Caki2 (cell line): Measurements from ENCODE around the gene UQCRC1. TPM values are rescaled to one million over a fixed set of nuclear protein-coding genes. Genes with fewer than 3 reads are reported as not detected.
A peak's percentile ranks its signal among the peaks of the same experiment; 100 is the strongest.

Source experiments
- DNase-seq: peaks from one replicate; pipeline ENCODE4 v3.0.0-alpha.2; 2015; ENCODE audit warnings: low read depth
- in situ Hi-C: cut with HindIII; loops from 2 replicates; pipeline ENCODE4 v1.10.0; 2016; ENCODE audit warnings: low sequenced_read_pairs, low pct_unique_long_range_greater_than_20kb, mixed read lengths
- total RNA-seq: library from RNA; depleted of rRNA; stranded (reverse); fragments of >200 nt; shearing (Covaris generic); gene quantifications from 2 replicates; pipeline ENCODE4 v1.2.3, GENCODE V29; 2014; ENCODE audit warnings: low replicate concordance; rRNA removed

Gene UQCRC1
- total RNA-seq: 232 and 416 TPM in 2 replicates

DNA sequence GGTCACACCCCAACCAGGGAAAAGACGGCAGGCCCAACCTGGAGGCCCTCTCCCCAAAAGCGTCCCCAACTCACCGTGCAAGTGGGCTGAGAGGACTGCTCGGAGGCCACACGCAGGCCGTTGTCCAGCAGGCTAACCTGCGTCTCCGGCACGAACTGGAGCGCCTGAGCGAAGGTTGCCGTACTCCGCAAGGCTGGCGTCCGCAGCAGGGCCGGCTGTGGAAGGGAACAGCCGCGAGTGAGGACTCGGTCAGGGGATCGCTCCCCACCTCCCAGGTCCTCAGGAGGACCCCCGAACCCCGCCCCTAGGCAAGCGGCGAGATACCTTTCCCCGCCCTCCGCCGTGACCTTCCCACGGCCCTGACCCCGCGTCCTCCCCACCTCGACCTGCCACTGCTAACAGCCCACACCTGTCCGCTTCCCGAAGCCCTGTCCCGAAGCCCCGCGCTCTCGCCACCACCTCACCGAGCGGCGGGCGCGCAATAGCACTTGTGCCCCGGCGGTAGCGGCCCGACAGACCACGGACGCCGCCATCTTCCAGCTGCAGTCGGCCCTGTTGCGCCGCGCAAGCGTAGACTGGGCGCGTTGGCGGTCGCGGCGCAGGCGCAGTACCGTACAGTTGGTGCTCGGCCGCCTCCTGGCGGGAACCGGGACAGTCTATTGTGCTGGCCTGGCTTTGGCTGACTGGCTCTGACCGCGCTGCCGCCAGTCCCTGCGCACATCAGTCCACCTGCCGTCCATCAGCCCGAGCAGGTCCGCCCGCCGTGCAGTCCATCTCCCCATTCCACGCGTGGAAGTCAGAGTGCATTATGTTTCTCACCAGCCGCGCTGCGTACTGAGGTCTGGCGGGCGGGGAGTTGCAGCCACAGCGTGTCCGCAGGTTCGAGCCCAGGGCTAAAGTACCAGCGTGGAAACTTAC is at the start of gene UQCRC1:
TSS of gene UQCRC1 (minus strand) at position 559 of the 918 bp plus-strand sequence. CDS start at position 533, 26 bp downstream.
- DNase-seq: peak; percentile 79
- in situ Hi-C loops: no loop called here

DNA sequence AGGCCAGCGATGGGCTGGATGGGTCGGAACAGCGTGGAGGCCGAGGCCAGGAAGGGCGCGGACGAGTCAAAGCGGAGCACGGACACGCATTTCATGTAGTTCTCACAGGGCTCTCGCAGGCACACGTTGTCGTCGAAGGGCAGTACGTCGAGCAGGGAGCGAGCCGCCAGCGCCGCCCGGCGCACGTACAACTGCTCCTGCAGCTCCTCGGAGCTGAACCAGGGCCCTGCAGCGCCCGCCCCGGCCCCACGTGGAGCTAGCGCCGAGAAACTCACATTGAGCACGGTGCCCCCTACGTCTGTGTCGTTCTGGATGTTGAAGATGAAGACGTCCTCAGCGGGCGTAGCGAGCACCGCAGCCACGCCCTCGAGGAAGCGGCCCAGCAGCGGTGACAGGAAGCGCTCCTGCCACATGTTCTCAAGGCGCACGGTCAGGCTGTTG is 47.4 kb upstream of the UQCRC1 start:
- DNase-seq: no peak
- in situ Hi-C loops: no loop called here

DNA sequence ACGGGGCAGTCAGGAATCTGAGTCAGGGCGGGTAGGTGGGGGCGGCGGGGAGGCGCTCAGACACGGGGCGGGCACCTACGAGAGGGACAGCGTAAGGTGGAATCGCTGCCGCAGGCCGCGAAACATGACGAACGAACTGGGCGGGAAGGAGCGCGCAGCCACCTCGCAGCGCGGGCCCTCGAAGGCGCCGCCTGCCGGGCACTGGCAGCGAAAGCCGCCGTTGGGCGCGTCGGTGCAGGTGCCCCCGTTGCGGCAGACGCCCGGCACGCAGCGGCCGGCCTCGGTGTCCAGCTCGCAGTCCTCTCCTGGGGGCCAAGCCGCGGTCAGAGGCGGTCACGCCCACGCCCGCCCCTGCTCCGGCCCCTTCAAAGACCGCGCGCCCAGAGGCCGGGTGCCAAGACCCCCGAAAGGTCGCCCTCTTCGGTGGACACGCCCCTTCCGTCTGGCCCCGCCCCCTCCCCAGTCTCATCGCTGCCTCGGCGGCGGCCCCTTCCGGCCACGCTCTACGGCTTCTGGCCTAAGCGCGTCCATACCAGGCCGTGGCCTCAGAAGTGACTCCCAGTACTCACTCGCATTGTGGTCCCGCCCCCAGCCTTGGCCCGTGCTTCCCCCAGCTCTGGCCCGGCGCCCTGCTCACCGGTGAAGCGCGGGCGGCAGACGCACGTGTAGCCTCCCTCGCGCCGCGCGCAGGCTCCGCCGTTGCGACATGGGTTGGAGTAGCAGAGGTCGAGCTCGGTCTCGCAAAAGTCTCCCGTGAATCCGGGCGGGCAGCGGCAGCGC is 46.8 kb upstream of the UQCRC1 start:
- peak; percentile 86 for DNase-seq
- in situ Hi-C loops: no loop called here

DNA sequence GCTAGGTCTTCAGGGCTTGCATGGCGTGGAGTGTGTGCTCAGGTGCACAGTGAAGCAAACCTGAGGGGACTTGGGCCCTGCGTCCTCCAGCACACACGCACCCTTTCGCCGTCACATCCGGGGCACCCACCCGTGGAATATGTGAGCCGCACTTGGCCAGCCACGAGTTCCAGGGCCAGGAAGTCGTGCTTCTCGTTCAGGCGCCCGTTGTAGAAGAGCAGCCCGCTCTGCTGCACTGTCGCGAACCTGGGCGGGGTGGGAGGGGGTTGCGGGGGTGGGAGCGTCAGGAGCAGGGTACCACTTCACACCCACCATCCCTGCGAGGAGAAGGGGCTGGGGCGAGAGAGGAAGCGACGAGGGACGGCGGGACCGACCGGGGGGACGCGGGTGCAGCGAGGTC is 46.2 kb upstream of the UQCRC1 start:
- in situ Hi-C loops: no loop called here
- no peak for DNase-seq

DNA sequence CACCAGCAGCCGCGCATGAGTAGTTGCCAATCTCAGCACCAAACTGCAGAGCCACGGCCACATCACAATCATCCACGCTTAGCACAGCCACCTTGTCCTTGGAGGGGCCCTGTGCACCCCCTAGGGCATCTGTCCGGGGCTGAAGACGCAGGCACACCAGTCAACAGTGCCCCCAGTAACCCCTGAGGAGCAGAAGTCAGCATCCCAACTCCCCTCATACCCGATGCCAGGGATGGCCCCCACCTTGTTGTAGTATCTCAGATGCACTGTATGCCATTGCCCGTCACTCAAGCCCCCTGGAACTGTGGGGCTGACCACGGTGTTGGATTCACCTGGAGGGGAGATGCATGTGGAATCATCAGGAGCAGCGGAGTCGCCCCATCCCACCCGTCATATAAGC is 45.6 kb upstream of the UQCRC1 start:
- in situ Hi-C loops: no loop called here
- DNase-seq: no peak

DNA sequence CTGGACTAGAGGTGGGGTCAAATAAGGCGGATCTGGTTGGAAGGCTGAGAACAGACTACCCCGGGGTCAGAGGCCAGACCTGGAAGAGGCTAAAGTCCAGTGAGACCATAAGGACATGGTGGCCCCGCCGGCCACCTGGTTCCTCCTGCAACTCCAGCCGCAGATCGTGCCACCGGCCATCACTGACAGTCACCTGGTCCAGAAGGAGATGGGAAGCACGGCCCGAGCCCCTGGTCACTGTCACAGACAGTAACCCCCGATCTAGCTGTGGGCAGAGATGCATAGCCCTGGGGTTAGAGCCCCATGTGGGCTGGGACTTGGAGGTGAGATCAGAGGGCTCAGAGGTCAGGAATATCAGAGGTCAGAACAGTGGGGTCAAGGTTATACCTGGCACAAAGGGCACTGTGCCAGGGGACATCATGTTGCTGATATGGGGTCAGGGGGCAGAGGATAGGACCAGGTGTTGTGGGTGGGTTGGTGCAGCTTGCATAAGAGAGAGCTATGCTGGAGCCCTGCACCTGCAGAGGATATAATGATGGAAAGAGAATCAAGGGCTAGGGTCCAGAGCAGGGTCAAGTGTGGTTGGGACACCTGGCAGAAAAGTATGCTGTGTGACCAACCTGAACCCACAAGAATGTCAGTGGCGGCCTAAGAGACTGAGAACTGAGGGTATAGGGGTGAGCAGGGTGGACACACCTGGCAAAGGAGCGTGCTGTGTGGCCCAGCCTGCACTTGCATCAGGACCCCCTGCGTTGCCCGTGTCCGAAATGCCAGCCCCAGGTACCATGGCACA is 43.7 kb upstream of the UQCRC1 start:
- in situ Hi-C loops: no loop called here

DNA sequence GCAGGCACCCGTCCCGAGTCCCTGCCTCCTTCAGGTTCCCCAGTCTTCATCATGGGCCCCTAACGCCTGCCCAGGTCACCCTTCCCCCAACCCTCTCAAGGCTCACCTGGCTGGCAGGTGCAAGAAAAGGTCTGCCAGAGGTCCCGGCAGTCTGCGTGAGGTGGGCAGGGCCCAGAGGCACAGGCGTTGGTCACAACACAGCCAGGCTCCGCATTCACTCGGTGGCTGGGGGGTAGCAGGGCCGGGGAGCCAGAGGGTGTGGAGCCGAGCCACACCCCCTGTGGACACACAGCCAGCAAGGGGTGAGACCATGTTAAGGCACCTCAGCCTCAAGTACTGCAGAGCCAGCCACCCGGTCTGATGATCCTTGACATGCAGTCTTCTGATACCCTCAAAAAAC is 42.3 kb upstream of the UQCRC1 start:
- DNase-seq: no peak
- in situ Hi-C loops: no loop called here

More for the DNA sequence above, 43.7 kb upstream of the UQCRC1 start:
- DNase-seq: no peak

DNA sequence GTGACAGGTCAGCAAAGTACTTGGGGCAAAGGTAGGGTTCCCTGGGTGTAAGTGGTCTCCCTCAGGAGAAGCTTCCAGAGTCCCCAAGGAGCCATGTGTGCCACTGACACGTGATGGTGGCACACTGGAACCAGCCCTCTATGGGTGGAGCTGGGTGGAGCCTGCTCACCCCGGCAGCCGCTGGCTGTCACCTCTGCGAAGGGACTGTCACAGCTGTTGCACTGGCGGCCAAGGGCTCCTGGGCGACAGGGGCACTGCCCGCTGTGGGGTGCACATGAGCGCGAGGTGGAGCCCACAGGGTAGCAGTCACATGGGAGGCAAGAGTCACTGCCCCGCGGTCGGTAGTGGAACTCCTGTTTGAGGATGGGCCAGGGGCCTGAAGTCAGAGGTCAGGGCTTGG is 41.3 kb upstream of the UQCRC1 start:
- in situ Hi-C loops: no loop called here
- no peak for DNase-seq

DNA sequence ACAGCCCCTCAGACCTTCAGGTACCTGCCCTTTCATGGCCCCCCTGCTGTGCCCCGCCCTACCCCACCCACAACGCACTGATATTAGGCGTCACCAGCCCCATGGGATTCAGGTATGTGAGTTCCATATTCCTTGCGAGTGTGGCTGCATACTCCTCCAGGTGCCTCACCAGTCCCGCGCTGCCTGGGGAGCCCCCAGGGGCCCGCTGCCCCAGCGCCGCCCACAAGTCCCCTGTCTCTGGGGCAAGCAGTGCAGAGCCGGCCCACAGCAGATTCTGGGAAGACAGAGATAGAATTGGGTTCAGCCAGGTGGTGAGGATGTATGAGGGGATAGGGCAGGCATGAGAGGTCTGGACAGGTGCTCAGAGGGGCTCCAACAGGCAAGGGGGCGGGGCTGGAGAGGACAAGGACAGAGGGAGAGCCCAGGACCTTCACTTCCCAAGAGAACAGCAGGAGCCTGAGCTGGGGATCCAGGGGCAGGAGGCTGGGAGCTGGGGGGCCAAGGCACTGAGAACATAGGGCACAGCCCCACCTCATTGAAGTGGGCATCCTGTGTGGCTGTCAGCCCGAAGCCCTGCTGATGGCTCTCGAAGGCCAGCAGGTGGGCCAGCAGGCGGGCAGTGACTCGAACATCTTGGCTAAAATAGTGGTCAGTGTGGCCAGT is 38.9 kb upstream of the UQCRC1 start:
- in situ Hi-C loops: no loop called here

DNA sequence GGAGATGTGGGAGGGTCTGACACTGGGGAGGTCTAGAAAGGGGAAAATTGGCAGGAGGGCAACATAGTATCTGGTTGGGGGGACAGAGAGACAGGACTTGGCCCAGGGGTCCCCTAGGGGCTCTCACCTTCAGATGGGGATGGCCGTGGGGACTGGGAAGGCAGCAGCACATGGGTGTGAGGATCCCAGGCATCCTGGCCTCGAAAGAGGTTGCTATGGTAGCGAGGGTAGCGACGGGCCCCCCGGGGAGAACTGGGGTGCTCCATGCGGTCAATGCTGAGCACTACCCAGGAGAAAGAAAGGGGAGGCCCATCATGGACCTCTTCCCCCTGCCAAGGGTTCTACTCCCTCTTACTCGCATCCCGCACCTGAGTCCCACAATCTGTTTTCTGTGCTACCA is 38.3 kb upstream of the UQCRC1 start:
- no peak for DNase-seq
- in situ Hi-C loops: no loop called here

More for the DNA sequence above, 38.9 kb upstream of the UQCRC1 start:
- no peak for DNase-seq

DNA sequence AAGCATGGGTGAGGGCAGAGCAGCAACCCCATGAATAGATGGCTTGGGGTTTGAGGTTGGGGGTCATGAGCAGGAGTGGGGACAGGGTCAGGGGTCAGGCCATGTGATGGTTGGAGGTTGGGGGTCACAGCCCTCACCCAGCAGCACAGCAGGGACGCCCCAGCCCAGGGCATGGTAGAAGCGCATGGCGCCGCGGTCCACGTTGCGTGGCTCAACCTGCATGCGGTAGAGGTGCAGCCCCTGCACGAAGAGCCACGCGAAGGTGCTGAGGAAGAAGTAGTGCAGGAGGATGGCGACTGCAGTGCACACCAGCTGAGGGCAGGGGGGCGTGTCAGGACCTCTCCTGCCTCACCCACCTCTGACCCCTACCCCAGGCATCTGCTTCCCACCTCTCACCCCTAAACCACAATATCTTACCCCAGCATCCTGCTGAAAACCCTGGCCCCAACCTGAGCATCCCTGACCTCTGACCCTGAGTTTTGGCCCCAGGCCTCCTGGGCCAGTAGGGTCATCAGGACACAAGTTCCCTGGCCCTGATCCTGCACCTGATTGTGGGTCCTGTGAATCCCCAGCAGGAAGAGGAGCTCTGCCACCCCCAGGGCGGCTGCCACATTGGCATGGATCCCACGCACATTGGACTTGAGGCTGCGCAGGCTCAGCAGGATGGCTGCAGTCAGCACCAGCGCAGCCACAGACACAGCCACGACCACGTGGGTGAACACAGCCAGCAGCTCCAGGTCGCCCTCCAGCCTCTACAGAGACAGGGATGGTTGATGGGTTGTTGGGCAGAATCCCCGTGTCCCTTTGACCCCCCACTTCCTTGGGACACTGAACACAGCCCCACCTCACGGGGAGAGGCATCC is 35.7 kb upstream of the UQCRC1 start:
- DNase-seq: no peak
- in situ Hi-C loops: no loop called here

DNA sequence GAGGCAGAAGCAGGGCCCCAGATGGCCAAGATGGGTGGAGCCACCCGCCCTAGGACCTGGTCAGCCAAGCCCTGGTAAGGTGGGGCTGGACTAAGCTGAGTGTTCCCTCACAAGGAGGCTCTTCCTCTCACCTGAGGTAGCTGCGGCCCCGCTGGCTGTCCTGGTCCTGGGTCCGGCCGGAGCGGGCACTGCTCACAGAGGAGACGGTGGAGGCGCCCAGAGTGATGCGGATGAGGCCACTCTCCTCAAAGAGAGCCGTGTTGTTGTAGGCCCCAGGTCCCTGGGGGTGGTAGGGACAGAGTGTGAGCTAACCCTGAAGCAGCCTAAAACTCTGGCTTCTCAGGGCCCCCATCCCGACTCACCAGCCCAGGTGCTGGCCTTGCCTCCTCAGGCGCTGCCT is 33.2 kb upstream of the UQCRC1 start:
- no peak for DNase-seq
- in situ Hi-C loops: no loop called here

DNA sequence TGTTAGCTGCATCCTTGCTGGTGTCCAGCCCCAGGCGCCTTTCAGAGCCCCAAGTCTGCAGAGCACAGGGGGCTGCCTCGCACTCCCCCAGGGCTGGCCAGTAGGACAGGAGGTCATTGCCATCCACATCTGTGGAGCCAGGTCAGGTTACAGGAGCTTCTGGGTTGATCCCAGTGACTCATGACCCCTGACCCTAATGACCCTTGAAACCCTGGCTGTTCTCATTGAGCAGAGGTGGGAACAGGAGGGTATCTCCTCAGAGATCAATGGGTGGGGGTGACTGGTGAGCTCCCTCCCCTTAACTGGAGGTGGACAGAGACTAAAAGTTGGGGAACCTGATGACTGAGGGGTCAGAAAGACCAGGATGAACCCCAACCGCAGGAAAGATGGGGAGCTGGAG is 31.9 kb upstream of the UQCRC1 start:
- no peak for DNase-seq
- in situ Hi-C loops: no loop called here

DNA sequence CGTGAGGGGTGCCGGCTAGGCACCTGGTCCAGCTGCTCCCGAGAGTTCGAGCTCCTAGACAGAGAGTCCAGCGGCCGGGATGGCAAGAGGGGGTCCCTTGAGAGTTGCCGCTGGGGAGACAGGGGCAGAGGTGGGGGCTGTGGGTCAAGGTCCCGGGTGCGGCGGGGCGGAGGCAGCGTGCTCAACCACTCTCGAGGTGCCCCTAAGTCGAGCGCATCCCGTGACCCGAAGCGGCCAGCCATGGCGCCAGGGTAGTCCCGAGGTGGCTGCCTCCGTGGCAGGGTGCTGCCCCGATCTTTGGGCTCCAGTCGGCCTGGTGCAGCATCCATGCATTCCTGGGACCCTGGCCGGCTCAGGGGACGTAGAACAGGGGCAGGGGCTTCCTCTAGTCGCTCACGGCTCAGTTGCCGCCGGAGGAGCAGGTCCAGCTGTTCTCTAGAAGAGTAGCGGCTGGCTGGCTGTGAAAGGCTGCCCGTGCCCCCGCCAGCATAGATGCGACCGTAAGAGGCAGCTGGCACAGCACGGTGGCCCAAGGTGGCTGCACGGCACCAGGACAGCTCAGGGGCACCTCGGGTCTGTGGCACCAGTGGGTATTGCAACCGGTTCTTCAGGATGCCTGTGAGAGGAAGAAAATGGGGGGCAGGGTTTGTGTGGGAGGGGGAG is 30.6 kb upstream of the UQCRC1 start:
- no peak for DNase-seq
- in situ Hi-C loops: no loop called here

DNA sequence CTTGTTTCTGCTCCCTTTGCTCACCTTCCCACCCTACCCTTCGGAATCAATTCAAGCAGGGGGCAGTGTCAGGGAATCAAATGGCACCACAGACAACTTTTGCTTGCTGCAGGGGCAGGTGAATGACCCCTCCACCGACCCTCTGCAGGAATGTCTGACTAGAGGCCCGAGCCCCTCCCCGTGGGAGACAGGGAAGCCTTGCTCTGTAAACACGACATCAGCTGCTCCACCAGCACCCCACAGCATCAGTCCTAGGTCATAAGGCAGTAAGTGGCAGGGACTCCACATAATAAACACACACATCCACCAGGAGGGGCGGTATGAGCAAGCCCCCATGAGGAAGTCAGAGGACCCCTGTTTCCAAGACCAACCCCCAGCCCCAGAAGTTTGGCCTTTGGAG is 27.9 kb upstream of the UQCRC1 start:
- in situ Hi-C loops: no loop called here
- no peak for DNase-seq

DNA sequence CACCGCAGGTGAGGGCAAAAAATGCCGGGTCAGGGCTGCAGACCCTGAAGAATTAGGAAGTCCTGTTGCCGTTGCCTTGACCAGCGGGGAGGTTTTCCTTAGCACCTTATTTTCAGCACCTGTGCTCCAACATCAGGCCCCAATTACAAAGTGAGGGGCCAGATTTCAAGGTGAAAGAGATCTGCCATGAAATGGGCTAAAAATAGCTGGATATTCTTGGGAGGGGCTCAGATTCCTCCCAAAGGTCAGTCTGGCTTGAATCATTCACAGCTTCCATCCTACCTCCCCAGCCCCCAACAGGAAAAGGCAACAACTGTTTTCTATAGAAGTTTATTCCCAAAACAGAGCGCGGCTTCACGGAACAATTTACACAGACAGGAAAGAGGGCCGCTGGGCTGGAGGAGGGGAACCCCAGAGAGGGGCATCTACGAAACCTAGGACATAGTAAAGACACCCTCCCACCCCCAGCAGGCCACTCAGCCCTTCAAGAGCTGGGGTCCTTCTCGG is 26.8 kb upstream of the UQCRC1 start:
- in situ Hi-C loops: no loop called here
- no peak for DNase-seq
